Measurements from ENCODE around the gene MEIOC.
"Not testable (repeated sequence)": the region's sequence is repeated elsewhere in the genome, so short reads cannot be mapped to it uniquely, and the experiment has no call there.

The MEIOC gene

GRCh38 chr17:44690746-44691306 lies 34.6 kb downstream of the MEIOC start:
- in situ Hi-C loops (cut with HindIII; ENCODE audit: low sequenced_read_pairs), result loop anchor here (5.0 kb wide), 1 partner anchor 61 kb away; no protein-coding TSS in a partner anchor

DNA sequence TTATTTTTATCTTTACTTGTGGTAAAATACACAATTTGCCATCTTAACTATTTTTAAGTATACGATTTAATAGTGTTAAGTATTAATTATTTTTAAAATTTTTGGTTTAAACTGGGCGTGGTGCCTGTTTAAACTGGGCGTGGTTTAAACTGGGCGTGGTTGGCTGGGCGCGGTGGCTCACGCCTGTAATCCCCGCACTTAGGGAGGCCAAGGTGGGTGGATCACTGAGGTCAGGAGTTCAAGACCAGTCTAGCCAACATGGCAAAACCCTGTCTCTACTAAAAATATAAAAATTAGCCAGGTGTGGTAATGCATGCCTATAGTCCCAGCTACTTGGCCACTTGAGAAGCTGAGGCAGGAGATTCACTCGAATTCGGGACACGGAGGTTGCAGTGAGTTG lies 37.3 kb downstream of the MEIOC start:
- in situ Hi-C loops (cut with HindIII; ENCODE audit: low sequenced_read_pairs), result loop anchor here (5.0 kb wide), 1 partner anchor 59 kb away; no protein-coding TSS in a partner anchor

DNA sequence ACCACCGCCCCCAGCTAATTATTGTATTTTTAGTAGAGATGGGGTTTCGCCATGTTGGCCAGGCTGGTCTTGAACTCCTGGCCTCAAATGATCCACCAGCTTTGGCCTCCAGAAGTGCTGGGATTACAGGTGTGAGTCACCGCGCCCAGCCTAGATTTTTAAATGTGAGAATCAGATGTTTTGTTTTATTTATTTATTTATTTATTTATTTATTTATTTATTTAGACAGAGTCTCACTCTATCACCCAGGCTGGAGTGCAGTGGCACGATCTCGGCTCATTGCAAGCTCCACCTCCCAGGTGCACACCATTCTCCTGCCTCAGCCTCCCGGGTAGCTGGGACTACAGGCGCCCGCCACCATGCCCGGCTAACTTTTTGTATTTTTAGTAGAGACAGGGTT lies 44.0 kb downstream of the MEIOC start:
- in situ Hi-C loops (cut with HindIII; ENCODE audit: low sequenced_read_pairs), result not testable (repeated sequence)

DNA sequence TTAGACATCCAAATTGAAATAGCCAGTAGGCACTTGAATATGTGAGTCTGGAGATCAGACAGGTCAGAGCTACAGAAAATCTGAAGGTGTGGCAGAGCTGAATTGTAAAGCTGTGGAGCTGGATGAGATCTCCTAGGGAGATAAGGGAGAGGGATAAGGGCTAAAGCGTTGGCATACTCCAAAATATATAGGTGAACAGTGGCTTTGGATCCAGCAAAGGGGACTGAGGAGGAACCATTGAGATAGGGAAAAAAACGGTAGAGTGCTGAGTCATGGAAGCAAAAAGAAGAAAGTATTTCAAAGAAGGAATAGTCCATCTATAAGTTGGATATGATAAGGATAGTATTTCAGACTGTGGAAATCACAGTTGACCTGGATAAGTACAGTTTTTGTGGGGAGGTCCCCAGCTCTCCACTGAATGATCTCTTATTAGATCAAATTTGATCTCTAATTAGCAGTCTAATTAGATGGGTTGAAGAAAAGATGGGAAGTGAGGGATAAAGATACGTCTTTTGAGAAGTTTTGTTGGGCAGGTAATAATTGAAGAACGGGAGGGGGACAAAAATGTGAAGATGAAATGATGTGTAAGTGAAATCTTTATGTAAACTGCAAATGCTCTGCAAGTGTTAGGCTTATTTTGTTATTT lies 51.6 kb downstream of the MEIOC start:
- in situ Hi-C loops (cut with HindIII; ENCODE audit: low sequenced_read_pairs), result no loop called here

DNA sequence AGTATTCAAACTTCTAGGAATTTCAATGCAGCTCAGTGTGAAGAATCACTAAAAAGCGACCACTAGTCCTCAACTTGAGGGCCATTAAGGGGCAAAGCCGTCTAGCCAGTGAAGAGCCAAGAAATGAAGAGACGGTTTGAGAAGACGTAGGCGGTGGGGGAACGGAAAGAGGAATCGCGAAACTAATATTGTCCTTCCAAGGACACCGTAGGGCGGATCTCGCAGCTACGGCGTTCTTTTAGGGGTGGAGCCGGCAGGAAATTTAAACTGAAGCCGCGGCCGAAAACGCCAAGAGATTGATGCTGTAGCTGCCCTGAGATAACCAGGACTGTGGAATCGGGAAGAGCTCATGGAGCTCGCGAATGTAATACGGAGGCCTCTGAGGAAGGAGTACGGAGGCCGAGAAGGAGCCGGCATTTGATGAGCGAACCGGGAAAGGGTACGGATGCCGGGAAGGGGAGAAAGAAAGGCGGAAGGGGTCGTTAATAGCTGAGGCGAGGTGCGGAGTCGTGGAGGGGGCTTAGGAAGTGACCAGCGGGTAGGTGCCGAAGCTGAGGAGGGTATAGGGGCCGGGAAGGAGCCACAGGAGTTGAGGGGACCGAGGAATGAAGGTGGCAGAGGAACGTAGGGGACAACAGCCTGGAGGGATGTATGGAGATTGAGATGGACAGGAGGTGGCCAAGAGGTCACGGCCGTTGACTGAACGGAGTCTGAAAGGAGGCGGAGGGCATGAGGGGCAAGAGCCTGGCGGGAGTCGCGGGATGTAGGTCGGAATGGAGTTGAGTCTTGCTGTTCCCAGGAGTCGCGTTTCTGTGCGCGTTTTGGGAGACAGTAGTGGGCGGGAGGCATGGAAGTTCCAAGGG lies 52.4 kb downstream of the MEIOC start, which contains the start of gene DBF4B:
TSS of gene DBF4B (plus strand) at position 265 of the 863 bp plus-strand sequence. CDS start at position 421, 156 bp downstream.
- in situ Hi-C loops (cut with HindIII; ENCODE audit: low sequenced_read_pairs), result no loop called here

GRCh38 chr17:44719444-44719843 lies 63.2 kb downstream of the MEIOC start:
- in situ Hi-C loops (cut with HindIII; ENCODE audit: low sequenced_read_pairs), result loop anchor here (5.0 kb wide), 1 partner anchor 102 kb away; no protein-coding TSS in a partner anchor

DNA sequence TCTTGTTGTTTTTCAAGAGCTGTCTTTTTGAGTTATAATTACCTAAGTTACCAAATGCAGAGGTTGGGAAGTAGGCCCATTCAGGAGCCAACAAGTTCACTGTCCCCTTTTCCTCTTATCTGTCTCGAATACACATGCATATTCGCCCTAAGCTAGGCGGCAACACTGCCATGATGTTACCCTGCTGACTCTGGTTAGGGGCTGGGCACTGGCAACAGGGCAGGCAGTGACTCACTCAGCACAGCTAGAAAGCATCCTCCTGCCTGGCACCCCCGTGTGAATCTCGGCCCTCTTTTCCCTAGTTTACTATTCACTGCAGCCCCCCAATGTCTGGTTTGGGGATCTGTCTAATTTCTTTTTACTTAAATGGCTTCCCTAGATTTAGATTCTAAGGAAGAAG lies 66.0 kb downstream of the MEIOC start:
- in situ Hi-C loops (cut with HindIII; ENCODE audit: low sequenced_read_pairs), result no loop called here

Measured in endothelial cell of hepatic sinusoid (primary cell).